ENCODE results near the gene CTNNA2.

The CTNNA2 gene

DNA sequence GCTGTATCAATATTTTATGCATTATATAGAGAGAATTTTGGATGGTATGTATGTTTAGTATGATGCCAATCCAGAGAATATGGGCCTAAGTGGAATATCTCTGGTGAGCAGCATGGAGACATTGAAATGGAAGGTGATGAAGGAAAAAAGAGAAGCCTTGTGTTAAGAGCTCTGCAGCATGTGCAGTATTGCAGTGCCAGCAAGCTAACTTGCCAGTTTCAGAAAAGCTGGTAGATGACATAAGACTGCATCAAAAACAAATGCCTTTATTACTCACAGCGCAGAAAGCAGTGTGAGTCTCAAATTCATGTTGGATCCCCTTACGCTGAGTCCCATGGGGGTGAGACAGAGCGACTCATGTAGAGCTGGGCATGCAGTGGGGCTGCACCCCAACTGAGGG, 280.2 kb downstream of the CTNNA2 start:
- DNase-seq = no peak

DNA sequence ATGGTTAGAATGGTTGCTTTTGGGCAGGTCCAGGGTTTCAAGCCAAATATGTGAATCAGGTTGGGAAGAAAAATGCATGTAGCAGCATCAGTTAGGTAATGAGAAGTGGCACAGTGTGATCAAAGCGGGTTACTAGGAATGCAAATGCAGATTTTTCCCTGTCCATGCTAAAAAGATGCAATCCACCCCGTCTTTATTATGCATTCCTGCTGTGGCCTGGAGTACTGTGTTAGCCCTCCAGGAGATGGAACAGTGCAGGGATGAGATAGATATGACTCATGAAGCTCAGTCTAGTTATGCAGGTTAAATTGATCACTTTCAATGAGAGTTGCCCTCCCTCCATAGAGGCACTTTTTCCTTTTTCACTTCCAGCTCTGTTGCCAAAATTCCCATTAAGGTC, 283.8 kb downstream of the CTNNA2 start:
- no peak for DNase-seq

DNA sequence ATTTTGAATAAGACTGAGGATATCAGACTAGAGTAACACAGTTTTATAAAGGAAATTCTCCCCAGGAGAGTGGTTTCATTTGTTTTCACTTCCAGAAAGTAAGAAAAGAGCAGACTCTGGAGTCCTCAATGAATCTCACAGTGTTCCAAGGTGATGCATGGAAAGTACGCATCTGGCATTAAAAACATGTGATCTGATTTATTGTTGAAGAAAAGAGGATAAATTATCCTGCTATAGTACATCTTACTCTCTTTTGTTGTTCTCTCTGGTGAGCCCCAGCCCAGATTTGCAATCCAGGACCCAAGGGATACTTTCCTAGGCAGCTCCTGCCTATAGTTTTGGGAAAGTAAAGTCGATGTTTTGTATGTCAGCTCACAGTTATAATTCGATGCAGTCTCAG, 285.9 kb downstream of the CTNNA2 start:
- DNase-seq = no peak

DNA sequence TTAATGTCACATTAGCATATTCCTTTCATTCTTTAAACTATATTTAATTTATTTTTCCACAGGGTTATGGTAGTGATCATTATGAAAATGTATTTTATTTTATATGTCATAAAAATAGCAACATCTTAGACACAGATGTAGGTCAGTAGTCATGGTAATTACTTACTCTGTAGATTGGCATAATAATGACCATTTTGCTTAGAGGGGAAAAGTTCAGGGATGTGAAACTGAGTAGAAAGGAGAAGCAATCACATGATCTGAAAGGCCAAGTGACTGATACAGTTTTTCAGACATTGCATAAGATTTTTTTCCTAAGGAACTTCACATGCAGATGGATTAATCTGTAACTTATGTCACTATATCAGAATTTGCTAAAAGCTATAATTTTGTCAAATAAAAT, 286.9 kb downstream of the CTNNA2 start:
- no peak for DNase-seq

DNA sequence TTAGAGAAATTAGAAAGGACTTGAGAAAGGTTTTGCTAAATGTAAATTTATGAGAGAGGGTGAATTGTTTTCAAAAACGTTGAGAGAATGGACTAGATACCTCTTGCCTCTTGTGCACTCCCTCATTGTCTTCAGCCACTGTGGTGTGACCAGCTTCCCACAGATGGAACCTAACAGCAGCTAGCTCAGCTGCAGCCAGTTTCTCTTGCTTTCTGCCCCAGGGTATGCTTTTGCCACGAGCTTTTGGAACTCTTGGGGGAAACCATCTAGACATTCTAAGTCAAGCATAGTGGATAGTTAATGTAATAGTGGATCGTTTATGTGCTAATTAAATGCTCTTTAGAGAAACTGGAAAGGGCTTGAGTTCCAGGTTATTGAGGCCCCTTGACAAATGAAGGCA, 288.2 kb downstream of the CTNNA2 start:
- no peak for DNase-seq

DNA sequence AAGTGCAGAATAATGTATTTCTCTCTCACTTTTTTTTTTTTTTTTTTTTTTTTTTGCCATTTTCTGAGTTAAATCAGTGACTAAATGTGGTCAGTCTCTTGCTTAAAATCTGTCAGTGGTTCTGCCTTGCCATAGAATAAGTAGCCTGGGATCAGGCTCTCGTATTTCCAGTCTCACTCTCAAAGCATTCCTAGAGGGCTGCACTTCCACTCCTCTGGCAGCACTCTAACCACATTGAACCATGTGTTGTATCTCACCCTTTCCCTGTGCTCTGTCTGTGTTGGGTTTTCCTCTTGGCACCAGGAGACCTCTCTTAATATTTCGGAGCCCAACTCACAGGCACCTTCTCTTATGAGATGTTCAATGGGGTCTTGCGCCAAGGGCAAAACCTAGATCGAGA, 304.4 kb downstream of the CTNNA2 start:
- no peak for DNase-seq

DNA sequence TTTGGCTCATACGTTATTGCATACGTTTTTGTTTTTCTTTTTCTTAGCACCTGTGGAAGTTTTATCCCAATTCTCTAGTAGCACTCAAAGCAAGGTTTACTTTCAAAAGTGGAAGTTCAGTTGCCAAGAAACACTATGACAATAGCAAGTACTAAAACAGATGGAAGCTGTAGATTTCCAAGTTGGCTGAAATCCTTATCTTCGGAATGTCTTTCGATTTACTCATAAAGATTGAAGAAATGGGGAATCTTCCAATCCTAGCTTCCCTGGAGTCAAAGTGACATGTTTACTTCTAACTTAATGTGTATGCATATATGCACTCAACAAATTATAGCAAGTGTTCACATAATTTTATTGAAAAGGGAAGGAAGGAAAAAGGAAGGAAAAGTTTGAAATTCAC, 307.4 kb downstream of the CTNNA2 start:
- DNase-seq = no peak

DNA sequence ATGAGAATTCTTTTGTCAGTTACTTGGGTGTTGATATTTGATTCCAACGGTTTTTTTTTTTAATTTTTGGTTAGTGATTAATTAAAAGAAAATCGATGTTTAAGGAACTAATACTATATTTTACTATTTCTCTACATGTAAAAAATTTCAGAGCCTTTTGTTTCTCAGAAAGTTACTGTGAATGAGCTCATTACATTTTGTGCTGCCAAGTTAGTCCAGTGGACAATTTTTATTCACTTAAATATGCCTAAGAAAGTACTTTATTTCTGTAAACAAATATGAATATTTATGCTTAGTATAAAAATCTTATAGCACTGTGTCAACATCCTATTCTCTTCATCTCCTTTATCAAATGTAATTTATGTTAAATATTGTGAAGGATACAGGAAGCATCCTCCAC, 309.3 kb downstream of the CTNNA2 start:
- DNase-seq = no peak

DNA sequence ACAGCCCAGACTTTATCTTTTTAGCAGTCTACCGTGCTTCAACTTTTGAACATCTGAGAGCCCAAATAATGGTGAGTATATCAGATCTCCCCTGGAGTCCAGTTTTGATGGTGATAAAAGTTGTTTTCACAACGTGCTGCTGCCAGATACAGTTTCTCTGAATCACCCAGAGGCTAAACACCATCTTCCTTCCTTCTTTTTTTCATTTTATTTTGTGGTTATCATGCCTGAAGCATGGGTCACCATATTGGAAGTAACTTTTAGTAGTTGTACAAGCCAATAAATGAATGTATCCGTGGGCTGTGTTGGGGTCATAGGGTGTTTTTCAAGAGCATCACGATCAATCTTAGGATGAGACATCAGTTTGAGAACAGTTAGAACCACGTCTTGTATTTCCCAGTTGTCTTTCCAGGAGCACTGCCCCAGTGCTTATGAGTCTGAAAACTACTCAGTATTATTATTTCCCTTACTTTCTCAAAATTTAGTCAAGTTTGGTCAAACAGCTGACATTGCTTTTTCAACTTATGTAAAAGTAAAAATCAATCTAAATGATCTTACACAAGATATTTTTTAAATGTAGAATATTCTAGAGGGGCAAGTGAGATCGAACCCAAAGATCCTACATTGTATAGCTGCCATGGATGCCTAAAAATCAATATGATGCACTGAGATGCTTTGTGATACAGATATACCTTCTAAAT, 311.4 kb downstream of the CTNNA2 start:
- DNase-seq = no peak

DNA sequence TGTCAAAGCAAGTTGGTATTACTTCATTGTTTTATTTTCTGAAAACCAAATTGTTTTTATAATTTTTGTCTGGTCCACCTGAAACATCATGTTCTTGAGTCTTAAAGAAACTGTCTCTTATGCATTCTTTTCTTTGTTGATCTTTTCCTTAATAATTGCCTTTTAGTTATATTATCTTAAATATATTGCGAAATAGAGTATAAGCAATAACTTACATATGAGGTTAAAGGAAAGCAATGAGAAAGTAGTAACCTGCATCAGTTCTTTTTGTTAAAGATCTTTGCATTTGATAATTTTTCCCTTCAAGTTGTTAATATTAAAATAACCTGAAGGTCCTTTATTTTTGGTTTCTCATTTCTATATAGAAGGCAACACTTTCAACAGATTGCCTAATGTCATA, 315.0 kb downstream of the CTNNA2 start:
- DNase-seq = no peak

DNA sequence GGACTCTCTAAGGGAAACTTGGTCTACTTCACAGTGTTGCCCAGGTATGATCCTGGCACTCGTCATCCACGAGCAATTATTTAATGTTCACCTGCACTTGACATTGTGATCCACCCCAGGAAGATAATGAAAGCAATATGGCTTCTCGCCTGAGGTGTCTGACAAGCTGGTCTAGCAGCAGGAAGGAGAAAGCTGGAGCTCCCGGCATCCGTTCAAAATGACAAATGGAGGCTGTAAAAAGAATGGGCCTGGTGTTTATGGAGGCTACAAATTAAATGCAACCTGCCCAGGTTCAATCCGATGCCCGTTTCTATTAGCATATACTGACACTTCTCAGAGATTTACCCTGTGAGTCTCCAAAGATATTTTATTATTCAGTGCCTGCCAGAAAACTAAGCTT, 317.6 kb downstream of the CTNNA2 start:
- no peak for DNase-seq

DNA sequence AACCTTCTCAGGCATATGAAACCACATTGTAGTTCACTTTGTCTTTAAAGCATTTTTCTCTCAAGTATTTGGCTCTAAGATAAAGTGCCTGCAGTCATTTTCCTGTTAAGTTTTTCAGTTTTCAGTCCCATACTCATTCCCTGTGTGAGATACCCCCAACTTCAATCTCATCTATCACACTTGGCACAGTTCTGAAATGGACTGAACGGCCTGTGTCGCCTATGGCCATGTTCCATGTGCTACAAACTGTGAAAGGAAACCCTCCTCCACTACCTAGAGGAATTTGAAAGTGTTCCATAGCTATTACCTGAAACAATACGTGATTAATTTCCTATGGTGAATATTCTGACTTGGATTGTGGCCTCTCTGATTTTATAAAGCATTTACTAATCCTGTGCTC, 319.1 kb downstream of the CTNNA2 start:
- no peak for DNase-seq

DNA sequence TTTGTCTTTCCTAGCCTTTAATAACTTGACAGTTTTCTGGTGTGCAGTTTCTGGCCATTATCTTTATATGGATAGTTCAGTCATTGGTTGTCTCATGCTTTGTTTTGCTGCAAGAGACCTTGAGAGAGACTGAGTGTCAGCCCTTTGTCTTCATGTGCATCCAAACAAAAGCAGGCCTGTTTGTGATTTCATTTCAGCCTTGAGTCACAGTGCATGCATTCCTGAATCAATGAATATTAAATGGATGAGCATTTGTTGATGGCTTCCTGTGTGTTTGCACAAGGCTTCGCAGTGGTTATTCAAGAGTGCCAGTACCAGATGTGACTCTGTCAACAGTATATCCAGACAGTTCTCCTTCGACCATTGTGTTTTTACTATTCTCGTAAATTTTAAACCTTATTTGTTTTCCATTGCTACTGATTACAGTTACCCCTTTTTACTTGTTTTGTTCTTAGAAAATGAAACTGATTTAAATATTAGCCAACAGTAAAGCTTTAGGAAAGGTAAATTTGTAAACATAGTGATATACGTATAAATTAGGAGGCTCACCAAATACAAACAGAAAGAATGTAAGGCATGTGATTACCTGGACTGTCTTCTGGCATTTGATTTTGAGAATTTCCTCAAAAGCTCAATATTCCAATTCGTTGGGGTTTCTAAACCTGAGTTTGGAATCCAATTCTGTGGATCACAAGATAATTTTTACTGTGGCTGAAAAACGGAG, 319.8 kb downstream of the CTNNA2 start:
- no peak for DNase-seq

DNA sequence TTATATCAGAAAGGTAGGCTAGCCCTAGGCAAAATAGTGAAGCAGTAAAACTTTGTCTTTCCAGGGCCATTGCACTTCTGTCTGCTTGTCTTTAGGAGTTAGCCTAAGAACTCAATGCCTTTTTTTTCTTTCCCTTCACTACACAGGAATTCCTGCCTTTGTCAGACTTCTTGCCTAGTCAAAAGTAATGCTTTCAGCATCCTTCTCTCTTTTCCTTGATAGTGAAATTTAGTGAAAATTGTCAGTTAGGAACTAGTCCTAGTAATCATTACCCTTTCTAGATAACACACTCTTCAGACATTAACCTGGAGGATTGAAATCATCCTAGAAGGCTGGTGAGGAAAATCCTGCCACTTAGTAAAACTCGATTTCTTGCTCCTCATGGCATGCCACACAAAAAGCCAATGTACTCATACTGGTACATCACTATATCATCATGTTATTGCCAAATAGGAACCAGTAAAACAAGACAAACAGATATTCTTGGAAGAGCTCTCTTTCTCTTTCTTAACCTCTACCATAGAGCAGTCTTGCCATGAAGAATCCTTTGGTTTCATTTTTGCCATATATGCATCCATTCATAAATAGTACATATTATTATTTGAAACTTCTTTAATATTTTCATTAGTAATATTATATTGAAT, 320.5 kb downstream of the CTNNA2 start:
- no peak for DNase-seq

DNA sequence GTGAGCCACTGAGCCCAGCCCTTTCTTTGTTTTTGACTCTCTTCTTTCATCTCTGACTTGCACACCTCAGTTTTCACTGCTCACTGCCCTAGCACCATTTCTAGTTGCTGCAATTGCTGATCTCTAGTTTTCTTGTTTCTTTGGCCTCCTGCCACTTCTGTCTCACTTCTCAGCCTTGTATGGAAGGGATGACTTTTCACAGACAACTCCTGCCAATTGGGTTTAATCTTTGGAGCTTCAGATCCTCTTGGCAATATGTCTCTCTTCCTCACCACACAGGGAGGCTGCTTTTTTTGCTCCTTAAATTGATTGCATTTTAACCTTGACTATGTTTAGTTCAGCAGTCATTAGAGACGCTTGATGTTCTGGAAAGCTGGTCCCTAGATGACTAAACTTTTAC, 323.1 kb downstream of the CTNNA2 start:
- no peak for DNase-seq

DNA sequence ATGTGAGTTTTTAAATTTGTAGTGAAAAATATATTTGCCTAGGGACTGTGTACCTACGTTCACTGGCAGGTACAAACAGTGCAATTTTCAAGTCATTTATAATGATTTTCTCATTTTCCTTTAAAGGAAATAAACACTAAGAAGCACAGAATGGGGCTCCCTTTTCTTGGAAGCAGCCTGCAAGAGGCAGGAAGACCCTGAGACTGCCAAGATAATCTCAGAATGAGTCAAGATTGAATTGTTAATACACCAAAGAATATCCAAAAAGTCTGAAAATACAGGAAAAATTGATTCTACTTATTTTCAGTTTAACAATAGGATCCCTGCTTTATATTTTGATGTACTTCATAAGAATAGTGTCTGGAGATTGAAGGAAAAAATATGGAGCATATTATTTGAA, 331.2 kb downstream of the CTNNA2 start:
- DNase-seq = no peak

DNA sequence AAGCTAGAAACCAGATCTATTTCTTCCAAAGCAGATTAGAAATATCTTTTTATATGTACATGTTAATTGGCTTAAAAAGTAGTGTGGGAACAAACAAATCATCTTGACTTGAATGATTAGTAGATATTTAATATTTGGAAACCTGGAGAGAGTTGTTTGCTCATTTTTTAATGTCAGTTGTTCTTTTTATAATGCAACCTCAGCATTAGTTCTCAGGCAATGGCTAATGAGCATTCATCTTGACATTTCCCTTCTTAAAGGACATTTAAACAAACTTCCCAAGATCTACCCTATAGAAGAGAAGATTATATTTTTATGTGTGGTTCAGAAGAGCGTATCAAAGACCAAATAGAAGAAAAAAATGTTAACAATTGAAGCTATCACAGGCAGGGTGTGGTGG, 334.0 kb downstream of the CTNNA2 start:
- DNase-seq = no peak

DNA sequence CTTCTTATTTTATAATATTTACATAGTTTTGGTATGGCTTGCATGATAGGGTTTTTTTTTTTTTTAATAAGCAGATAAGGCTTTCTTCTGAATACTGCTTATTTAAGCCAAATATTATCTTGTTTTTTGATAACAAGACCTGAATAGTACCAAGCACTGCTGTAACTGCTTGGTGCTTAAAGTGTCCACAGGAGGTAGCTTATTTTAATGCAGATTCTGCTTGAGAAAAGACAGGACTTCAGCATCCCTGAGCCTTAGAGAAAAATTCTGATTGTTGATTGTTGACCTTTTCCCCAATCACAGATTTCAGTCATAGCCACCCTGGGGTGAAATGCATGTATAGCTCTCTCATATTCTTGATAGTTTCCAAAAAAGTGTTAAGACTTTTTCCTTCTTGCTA, 336.4 kb downstream of the CTNNA2 start:
- DNase-seq = no peak

DNA sequence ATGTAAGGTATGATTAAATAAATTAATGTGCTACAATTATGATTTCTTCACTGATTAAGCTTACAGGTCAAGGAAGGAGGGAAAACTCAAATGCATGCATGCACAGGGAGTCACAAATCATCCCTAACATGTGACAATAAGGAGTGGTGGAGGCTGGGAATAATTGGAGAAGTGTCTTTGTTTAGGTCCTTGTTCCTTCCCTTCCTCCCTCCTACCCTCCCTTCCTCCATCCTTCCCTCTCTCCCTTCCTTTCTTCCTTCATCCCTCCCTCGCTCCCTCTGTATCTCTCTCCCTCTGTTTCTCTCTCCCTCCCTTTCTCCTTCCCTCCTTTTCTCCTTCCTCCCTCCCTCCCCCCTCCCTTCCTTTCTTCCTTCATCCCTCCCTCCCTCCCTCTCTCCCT, 337.1 kb downstream of the CTNNA2 start:
- DNase-seq = no peak

DNA sequence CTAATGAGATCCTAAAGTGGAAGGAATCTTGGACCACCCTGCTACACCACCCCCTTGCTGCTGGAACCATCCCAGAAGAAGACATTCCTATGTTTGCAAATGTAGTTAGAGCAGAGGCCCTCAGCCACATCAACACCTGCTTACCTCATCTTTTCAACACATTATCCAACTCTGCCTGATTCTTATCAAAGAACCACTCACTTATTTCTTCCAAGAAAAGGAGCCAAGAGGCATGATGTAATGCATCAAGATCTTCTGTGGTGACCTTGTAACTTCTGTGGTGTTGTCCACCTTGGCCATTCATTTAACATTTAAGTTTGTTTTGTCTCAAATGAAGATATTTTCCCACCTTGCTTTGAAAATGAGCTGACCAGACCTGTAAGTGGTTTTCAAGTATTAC, 338.1 kb downstream of the CTNNA2 start:
- DNase-seq = no peak

DNA sequence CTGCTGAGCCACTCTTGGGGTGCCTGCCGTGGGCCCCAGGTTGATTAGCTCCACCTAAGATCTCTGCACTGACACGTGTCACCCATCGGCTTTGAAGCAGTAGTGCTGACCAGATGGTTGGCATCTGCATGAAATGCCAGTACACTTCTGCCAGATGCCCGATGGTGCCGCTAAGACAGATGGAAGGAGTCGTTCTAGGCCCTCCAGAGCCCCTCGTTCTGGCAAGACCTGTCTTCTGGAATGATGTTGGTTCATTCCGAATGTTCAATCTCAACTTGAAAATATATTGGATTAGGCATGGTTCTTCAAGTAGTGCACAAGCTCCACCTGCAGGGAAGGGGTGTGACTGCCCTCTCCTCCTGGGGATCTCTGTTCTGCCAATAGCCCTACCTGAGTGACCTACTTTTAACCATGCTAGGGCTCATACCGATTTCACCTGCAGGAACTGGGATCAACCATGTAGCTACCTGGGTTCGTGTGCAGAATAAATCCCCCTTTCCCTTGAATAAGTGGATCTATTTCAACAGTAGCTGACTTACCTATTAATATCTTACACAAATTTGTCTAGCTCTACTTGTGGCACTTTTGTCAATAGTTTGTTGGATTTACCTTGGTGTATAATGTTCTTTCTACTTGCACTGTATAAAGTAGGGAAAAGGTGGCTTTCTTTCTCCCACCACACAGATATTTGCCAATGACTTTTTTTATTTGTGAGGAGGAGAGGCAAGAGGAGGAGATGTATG, 342.6 kb downstream of the CTNNA2 start:
- no peak for DNase-seq

DNA sequence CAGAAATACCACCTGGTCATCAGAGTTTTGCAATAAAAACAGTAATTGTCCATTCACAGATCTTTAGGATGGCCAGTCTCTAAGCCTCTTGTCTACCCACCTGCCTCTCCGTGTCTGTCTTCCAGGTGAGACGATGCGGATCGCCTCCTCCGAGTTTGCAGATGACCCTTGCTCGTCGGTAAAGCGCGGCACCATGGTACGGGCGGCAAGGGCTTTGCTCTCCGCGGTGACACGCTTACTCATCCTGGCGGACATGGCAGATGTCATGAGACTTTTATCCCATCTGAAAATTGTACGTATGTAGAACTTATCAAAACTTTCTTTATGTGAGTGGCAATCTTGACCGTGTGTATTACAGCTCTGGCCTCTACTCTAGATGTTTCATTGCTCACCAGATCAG, 345.0 kb downstream of the CTNNA2 start:
- no peak for DNase-seq

DNA sequence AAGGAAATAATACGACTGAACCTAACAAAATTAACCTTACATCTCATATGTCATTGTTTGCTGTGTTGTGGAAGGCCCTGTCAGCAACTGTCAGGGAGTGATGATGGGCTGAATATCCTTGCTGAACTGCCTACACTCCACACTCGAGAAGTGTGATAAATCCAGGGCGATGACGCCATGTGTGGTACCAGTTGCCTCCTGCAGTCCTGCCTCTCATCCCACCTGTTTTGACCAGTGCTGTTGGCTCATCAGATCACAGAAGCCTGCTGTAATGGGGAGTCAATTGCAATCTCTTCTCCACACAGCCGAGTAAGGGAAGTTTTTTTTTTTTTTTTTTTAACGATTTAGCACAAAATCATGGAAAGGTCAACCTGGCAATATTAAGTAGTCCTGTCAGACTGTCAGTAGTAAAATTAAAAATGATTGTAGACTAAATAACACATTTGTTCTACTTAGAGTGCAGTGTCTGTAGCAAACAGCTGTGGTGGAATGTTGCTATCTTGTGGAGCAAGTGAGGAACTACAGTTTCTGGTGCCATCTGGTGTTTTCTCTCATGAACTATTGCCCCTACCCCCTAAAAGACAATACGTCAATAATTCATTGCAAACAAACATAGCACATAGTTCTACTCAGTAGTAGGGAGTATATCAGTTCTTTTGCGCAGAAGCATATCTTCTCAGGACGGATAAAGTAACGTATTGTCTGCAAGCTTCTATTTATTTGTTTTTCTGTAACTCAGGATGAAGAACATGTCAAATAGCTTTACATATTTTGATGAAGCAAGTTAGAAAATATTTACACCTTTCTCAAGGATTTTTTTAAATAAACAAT, 347.6 kb downstream of the CTNNA2 start:
- DNase-seq = no peak

All from CD4-positive, alpha-beta T cell treated with Interleukin-12 subunit alpha and Interleukin-12 subunit beta, for 1 hour (primary cell).